Neural progenitor cell (in vitro differentiated cells): ENCODE data around the gene NXT1.

Experiments
- EZH2 ChIP-seq: fragments of 200-600 bp; sonication (generic); IDR thresholded peaks from 2 replicates; pipeline ENCODE4 v1.6.1; 2017; ENCODE audit warnings: antibody characterized with exemption, mild to moderate bottlenecking, moderate library complexity
- TF ChIP-seq, protein P1 (sequence below): fragments of 200-600 bp; sonication (generic); IDR thresholded peaks from 2 replicates; pipeline ENCODE4 v1.5.1; 2017; ENCODE audit warnings: antibody characterized with exemption, mild to moderate bottlenecking

DNA sequence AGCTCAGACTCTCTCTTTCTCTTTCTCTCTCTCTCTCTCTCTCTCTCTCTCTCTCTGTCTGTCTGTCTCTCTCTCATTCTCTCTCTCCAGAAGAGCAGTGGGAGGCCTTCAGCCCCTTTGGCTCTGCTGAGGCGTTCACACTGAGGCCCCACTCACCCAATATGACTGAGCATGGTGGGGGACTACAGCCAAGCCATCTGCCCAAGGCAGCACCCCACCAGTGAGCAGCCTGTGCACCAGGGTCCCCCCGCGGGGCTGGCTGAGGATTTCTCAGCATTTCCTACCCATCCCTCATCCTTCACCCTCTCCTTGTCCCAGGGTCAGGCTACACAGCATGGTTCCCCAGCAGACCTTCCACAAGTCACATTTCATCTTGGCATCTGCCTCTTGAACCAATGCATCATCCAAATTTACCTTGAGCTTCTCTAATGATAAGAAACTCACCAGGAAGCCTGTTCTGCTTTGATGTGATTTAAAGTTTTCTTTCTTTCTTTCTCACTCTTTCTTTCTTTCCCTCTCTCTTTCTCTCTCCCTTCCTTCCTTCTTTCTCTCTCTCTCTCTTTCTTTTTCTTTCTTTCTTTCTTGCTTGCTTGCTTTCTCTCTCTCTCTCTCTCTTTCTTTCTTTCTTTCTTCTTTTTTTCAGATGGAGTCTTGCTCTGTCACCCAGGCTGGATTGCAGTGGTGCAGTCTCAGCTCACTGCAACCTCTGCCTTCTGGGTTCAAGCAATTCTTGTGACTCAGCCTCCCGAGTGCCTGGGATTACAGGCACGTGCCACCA, 47.1 kb upstream of the NXT1 start:
- TF ChIP-seq, protein P1, sequence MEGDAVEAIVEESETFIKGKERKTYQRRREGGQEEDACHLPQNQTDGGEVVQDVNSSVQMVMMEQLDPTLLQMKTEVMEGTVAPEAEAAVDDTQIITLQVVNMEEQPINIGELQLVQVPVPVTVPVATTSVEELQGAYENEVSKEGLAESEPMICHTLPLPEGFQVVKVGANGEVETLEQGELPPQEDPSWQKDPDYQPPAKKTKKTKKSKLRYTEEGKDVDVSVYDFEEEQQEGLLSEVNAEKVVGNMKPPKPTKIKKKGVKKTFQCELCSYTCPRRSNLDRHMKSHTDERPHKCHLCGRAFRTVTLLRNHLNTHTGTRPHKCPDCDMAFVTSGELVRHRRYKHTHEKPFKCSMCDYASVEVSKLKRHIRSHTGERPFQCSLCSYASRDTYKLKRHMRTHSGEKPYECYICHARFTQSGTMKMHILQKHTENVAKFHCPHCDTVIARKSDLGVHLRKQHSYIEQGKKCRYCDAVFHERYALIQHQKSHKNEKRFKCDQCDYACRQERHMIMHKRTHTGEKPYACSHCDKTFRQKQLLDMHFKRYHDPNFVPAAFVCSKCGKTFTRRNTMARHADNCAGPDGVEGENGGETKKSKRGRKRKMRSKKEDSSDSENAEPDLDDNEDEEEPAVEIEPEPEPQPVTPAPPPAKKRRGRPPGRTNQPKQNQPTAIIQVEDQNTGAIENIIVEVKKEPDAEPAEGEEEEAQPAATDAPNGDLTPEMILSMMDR = no peak
- no peak for TF ChIP-seq EZH2
